HG03066 (cell line): Measurements from ENCODE around the gene SLX1A.
"Not testable (repeated sequence)": the region's sequence is repeated elsewhere in the genome, so short reads cannot be mapped to it uniquely, and the experiment has no call there.

ENCODE experiments used
- ATAC-seq: cut with Tn5 transposase; IDR thresholded peaks from one replicate; pipeline ENCODE4 v1.9.1; 2021; ENCODE audit warnings: low read depth; ENCODE audit not compliant: unreplicated experiment

Gene SLX1A

GRCh38 chr16:30211414-30211813, 17.7 kb downstream of the SLX1A start:
- not testable (repeated sequence) for ATAC-seq

GRCh38 chr16:30217082-30217481, 23.4 kb downstream of the SLX1A start:
- not testable (repeated sequence) for ATAC-seq
